GDM1 (cell line): Measurements from ENCODE around the gene CATSPERB.
A peak's percentile ranks its signal among the peaks of the same experiment; 100 is the strongest.
"Not testable (repeated sequence)": the region's sequence is repeated elsewhere in the genome, so short reads cannot be mapped to it uniquely, and the experiment has no call there.

Experiments used
- DNase-seq: peaks from one replicate; lab custom pipeline; 2025; lab: John Stamatoyannopoulos, UW

Gene CATSPERB

DNA sequence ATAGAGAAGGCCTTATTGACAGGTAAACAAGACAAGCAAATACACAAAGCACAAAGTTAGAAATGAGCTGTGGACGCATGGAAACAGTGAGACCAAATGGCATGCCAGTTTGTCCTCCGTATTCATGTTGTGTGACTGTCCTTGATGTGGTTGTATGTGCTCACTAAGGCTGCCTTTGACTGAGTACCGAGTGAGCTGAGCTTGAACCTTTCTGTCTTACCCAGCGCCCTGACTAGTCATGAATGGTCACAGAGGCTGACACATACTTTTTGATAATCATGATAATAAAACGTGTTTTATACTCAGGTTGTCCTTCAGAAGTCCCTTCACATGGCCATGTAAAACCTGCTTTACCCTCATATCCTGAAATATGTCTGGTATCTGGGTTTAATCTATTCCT lies 553 bp upstream of the CATSPERB start:
- DNase-seq, result no peak

DNA sequence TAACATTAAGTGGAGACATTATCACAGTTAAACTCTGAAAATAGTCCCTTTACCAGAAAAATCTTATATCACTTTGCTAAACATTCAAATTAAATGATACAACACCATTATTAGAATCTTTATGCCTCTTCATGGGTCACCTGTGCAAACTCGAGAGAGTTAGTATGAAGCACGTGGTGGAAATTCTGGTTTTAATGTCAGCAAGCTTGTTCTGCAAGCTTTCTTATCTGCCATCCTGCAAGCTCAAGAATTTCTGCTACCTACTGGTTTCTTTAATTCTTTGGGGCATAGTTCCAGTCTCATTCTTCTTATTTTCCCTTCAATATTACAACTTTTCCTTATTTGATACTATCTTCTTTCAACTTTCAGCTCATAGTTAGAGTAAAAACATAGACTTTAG lies 868 bp downstream of the CATSPERB start:
- no peak for DNase-seq

GRCh38 chr14:91729756-91730155 lies 2.1 kb downstream of the CATSPERB start:
- no peak for DNase-seq

- DNase-seq, result no peak
Measured at GRCh38 chr14:91728616-91729183, 3.2 kb downstream of the CATSPERB start.

DNA sequence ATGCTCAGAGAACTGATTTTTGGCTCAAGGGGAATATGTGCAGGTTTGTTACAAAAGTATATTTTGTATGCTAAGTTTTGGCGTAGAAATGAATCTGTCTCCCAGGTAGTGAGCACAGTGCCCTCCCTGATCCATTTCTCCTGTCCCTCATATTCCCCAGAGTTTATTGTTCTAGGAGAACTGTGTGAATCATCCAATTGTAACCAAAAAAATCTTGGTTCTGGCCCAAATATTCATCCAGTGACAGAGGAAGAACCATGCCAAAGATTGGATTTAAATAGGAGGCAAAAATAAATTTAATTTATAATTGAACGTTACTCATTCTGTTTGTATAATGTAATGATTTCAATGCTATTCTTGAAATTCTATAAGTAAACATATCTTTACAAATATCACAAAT lies 4.8 kb downstream of the CATSPERB start:
- DNase-seq, result no peak

DNA sequence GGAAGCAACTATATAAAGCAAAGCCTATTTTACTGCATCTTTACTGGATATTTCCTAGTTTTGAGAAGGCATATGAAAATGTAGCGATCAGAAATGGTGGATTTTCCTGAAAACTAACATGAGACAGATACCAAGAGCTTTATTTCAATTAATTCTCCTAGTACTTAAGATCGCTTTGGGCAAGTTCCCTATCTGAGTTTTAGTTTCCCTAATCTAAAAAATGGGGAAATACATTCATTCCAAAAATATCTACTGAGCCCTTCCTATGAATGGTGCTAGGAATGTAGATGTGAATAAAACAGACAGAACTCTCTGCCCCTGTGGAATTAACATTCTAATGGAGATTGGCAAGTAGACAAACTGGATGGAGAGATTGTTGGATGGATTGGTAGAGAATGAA lies 8.4 kb downstream of the CATSPERB start:
- DNase-seq, result no peak

- no peak for DNase-seq
Measured at GRCh38 chr14:91722386-91722785, 9.5 kb downstream of the CATSPERB start.

- DNase-seq, result no peak
Measured at GRCh38 chr14:91719839-91720238, 12.0 kb downstream of the CATSPERB start.

- no peak for DNase-seq
Measured at GRCh38 chr14:91716999-91717398, 14.9 kb downstream of the CATSPERB start.

- DNase-seq, result peak; percentile 23
Measured at GRCh38 chr14:91714805-91715204, 17.1 kb downstream of the CATSPERB start.

DNA sequence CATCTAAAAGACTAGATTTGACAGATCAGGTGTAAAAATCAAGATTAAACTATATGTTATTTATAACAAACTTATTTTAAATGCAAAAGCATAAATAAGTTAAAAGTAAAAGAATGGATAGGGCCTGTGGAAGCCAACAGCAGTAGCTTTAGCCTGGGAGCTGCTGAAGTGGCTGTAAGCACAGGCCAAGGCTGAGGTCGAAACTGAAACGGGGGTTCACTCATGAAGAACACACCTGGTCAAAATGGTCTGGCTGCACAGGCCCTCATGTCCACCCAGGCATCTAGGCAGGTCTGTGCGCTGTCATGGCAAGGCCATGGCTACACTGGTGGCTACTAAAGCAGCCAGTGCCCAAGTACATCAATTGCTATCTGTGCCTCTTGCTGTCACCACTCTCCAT lies 23.1 kb downstream of the CATSPERB start:
- no peak for DNase-seq

DNA sequence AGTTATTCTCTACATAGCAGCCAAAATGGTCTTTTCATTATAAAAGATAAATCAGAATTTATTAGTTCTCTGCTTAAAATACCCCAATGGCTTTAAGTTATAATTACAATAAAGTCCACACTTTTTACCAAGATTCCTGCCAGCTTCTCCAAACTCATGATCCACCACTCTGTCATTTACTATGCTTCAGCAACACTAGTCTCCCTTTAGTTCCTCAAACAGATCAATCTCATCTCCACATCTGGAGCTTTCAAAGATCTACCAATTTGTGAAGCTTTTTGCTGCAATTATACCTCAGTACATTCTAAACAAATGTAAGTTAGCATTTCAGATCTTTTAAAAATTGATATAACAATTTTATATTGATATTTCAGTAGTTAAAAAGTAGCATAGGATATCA lies 24.9 kb downstream of the CATSPERB start:
- no peak for DNase-seq

DNA sequence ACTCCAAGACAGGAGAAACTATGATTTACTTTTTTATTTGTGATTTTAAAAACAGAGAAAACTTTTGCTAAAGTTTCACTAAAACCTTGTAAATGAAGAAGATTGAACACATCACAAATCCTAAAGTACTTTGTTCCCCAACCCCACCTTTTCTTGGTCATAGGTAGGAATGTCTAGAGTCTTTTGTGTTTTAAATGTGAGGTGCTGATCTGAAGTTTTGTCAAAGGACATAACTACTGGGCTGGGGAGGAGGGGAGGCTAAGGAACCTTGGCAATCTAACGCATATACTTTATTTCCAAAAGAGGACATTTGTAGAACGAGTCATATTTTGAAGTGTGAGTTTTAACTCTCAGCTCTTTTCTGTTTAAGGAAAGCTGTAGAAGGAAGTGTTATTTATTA lies 37.2 kb downstream of the CATSPERB start:
- no peak for DNase-seq

- DNase-seq, result no peak
Measured at GRCh38 chr14:91693346-91693745, 38.5 kb downstream of the CATSPERB start.

DNA sequence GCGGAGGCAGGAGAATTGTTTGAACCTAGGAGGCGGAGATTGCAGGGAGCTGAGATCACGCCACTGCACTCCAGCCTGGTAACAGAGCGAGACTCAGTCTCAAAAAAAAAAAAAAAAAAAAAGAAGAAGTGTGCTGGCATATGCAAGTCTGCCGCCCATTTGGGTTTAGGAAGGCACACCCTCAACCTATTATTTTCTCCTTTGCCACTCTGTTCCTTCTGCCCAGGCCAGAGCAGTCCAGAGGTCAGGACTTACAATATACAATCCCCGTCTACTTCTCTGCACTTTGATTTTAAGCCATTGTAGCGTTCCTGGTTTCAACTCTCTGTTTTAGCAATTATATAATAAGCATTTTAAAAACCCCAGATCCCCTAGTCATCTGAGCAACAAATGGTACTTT lies 39.8 kb downstream of the CATSPERB start:
- DNase-seq, result no peak

GRCh38 chr14:91689608-91690007 lies 42.3 kb downstream of the CATSPERB start:
- no peak for DNase-seq

GRCh38 chr14:91687436-91687835 lies 44.5 kb downstream of the CATSPERB start:
- DNase-seq, result not testable (repeated sequence)

DNA sequence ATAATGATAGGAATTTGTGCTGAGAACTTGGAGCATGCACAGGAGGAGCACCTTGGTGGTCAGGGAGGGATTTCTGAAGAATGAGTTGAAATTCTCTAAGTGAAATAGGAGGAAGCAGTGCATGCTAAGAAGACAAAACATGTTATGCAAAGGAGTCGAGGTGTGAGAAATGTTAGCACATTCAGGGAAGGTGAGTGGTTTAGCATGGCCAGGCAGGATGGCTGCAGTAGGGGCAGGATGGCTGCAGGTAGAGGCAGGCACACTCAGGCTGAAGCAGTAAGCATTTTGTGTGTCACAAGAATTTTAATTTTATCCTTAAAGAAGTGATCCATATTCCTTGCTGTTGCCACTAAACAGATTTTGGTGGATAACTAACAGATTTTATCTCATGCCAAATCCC lies 46.3 kb downstream of the CATSPERB start:
- DNase-seq, result no peak

DNA sequence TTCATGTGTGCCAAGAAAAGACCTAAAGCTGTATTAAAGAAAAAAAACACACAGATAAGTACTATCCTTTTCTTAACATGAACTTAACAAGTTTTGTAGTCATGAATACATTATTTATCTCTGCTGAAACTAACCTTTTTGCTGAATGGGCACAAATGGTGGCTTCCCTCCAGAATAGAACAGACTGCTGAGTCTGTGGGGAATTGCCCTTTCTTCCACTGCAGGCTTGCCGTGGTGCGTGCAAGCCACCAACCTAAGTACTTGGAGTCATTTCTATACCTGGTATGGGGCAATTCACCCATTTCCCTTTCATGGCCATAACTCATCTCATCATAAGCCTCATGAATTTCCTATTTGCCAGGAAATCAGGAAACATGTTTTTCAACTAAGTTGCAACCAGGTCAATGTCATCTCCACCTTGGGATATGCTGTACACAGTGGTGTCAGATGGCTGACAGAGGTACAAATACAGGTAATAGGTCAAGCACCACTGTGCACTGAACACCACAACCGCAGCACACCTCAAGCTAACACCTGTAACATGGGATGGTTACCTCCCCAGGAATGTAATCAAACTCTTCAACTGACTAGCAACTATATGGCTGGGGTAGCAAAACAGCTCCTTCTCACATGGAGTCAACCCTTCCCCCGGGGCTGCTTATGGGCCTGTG lies 49.9 kb downstream of the CATSPERB start:
- DNase-seq, result no peak

GRCh38 chr14:91681118-91681517 lies 50.8 kb downstream of the CATSPERB start:
- DNase-seq, result no peak

- no peak for DNase-seq
Measured at GRCh38 chr14:91679273-91679672, 52.6 kb downstream of the CATSPERB start.

DNA sequence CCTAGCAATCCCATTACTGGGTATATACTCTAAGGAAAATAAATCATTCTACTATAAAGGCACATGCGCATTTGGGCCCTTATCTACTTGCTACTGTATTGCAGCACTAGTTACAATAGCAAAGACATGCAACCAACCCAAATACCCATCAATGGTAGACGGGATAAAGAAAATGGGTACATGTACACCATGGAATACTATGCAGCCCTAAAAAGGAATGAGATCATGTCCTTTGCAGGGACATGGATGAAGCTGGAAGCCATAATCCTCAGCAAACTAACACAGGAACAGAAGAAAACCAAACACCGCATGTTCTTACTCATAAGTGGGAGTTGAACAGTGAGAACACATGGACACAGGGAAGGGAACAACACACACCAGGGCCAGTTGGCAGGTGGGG lies 54.2 kb downstream of the CATSPERB start:
- not testable (repeated sequence) for DNase-seq

DNA sequence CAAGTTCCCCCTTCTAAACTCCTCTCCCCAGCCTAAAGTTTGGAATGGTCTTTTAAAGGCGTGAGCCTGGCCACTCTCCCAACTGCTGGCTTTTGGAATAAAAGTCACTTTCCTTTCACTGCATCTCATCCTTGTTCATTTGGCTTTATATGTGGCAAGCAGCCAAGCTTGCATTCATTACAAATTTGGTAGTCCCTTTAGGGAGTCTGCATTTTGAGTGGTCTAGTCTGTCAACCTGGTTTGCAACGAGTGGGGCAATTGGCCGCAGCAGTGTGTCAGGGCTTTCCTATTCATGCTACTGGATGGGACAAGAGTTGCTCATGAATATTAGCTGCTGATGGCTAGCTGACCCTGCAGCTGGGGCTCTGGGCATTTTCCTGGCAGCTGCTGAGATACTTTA lies 57.0 kb downstream of the CATSPERB start:
- no peak for DNase-seq

DNA sequence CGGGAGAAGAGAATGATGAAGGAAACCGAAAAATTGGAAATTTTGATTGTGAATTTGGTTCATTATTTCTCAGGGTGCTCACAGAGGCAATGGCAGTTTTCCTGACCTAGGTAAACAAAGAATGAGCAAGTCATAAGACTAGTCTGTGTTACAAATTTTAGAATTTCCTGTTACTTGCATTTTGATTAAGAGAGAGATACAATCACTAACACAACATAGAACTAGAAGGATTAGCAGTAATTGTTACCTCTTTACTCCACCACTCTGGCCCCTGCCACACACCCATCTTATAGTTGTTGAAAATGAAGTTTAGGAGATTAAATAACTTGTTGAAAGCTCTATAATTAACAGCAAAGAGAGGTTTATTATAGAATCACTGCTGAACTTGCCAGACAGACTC lies 62.0 kb downstream of the CATSPERB start:
- DNase-seq, result no peak
